ENCODE data around the gene CPSF6. TPM values are rescaled to one million over a fixed set of nuclear protein-coding genes. Genes with fewer than 3 reads are reported as not detected.

CPSF6 gene
- total and polyA plus RNA-seq, 2 of the 8 experiments (the other 6 are each of a cell fraction or from before 2014, with no cell fraction given), result 92.7 to 167 TPM

GRCh38 chr12:69239922-69240630 is 707 bp downstream of the CPSF6 start (continued):
- peak; percentile 57 for TF ChIP-seq TAF7 (optimal IDR thresholded peaks at IDR 0.05; ENCODE audit: borderline replicate concordance, low read depth, low read length)
- no peak for TF ChIP-seq BCL11A (IDR thresholded peaks at IDR 0.05; ENCODE audit: low read depth in 2 of 2, low read length in 2 of 2)
